Spleen (tissue), 7 donors: ENCODE results near the gene SPP2.

Experiments
- CTCF ChIP-seq, 11 experiments: fragments of 200-600 bp in 7 of 11; fragments of 450-650 bp in 4 of 11; sonication (generic) in 4 of 11; IDR thresholded peaks in 8 of 11; conservative IDR thresholded peaks in 3 of 11; 1 replicate in 7 of 11; 2 replicates in 4 of 11; pipeline versions ENCODE4 v1.4.0 to v1.8.0; 2016 to 2021; ENCODE audit warnings: antibody characterized with exemption in 11 of 11, inconsistent platforms in 4 of 11, mild to moderate bottlenecking in 1 of 11
- POLR2A ChIP-seq, 3 donors: fragments of 450-650 bp; IDR thresholded peaks; one replicate each; pipeline ENCODE4 v1.5.1; 2017; ENCODE audit warnings: antibody characterized with exemption in 3 of 3, mild to moderate bottlenecking in 1 of 3
- donor health status: DM: no; HTN: no; CAD: no; lungs with moderate emphysema.
- donor health status: DM: no; HTN: no; CAD: no.
- donor health status: DM: no; HTN: no; CAD: no.

- no peak for TF ChIP-seq CTCF (IDR thresholded peaks at IDR 0.05 in 8 of 11, conservative IDR thresholded peaks at IDR 0.05 in 3 of 11)
- TF ChIP-seq POLR2A (IDR thresholded peaks at IDR 0.05) = no peak
These were observed 2.5 kb upstream of the SPP2 start for GRCh38 chr2:234048049-234048448.
